Epithelial cell of prostate (primary cell): ENCODE results near the gene KDM5A.
"Not testable (repeated sequence)": the region's sequence is repeated elsewhere in the genome, so short reads cannot be mapped to it uniquely, and the experiment has no call there.

Experiments used
- DNase-seq: peaks from one replicate; pipeline ENCODE4 v3.0.0-alpha.2; 2011; ENCODE audit warnings: low read depth, low spot score
- H3K27ac ChIP-seq: fragments of 450-650 bp; 2 replicates; pipeline ENCODE4 v1.5.1; 2017; ENCODE audit warnings: mild to moderate bottlenecking

Gene KDM5A

DNA sequence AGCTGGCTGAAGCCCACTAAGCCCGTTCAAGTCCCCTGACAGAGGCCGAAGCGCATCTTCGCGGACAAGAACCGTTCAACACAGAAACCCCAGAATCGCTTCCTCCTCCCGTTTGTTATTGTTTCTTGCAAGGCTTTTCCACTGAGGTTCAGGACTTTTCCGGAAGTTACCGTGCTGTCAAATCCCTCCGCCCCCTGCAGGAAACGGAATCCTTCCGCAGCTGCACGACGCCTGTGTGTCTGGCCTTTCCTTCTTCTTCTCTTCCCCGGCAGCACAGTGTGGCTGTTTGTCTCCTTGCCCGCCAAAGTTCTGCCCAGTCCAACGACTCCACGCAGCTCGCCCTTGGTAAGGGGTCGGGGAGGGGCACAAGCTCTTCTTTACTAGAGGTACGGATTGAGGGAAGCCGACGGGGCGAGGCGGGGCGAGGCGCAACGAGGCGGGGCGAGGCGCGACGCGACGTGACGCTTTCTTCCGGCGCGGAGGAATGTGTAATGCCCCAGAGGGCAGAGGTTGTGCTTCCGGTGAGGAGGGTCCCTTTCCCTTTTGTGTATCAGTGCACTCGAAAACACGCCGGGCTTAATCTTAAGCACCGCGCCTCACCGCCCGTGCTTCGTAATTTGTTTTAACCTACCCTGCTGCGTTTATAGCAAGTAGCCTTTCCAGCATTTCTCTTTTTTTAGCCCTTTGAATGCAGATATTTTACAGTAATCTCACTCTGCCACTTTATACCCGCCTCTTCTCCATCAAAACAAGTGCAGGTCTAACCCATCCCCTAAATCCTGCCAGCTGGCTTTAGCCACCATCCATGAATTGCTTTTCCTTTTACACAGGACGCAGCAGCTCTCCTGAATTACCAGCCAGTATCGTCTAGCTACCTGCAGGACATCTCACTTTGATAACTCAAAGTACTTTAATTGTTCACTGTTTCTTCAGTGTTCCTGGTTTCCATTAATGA lies at the start of gene KDM5A:
KDM5A (minus strand) TSS at position 179 of the 955 bp plus-strand sequence. CDS start 229 bp downstream, outside the sequence.
- H3K27ac ChIP-seq: peak within 1 kb of the TSS; percentile 90
- DNase-seq: peak; percentile 80

DNA sequence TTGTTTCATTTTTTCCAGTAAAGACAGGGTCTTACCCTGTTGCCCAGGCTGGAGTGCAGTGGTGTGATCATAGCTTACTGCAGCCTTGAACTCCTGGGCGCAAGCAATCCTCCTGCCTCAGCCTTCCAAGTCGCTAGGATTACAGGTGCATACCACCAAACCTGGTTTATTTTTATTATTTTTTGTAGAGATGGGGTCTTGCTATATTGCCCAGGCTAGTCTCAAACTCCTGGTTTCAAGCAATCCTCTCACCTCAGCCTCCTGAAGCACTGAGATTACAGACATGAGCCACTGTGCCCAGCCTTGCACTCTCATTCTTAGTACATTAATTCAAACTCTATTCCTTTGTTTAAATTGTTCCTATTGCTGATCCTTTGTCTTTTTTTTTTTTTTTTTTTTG lies 46.6 kb upstream of the KDM5A start:
- DNase-seq: not testable (repeated sequence)

DNA sequence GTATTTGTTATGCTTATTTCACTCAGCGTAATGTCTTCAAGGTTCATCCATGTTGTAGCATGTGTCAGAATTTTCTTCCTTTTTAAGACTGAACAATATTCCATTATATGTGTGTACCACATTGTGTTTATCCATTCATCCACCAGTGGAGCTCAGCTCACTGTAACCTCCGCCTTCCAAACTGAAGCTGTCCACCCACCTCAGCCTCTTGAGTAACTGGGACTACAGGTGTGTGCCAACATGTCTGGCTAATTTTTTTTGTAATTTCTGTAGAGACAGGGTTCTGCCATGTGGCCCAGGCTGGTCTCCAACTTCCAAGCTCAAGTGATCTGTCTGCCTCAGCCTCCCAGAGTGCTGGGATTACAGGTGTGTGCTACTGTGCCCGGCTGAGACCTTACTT lies 33.4 kb upstream of the KDM5A start:
- no peak for DNase-seq
- H3K27ac ChIP-seq: no peak overlapping the region

More for the DNA sequence above, 46.6 kb upstream of the KDM5A start:
- not testable (repeated sequence) for H3K27ac ChIP-seq

GRCh38 chr12:418432-418831 lies 29.3 kb upstream of the KDM5A start:
- H3K27ac ChIP-seq: no peak overlapping the region
- no peak for DNase-seq

DNA sequence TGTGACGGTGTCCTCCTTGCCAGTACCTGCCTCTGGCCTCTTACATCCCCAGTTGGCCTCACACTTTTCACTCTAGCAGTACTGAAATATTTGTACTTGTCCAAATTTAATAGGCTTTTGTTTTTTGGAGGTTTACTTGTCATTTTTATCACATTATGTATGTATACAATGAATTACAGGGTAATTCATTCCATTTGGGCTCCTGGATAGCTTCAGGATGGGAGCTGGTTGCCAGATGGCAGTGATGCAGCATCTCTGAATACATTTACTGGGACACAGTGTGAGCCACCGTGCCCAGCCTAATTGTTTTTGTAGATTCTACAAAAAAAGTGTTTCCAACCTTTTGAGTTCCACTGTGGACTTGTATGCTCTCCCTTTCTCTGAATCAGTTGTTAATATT lies 25.7 kb upstream of the KDM5A start:
- no peak for DNase-seq
- no peak overlapping the region for H3K27ac ChIP-seq

GRCh38 chr12:402029-402389 lies 12.9 kb upstream of the KDM5A start:
- DNase-seq: no peak
- H3K27ac ChIP-seq: no peak overlapping the region

- peak; percentile 48 for DNase-seq
- H3K27ac ChIP-seq: no peak within 1 kb of the TSS
These were observed 12.3 kb upstream of the KDM5A start, which contains the start of gene CCDC77 for GRCh38 chr12:401235-402028. CCDC77 (plus strand) TSS chr12:401644; CDS start chr12:409384, 7,740 bp downstream.

DNA sequence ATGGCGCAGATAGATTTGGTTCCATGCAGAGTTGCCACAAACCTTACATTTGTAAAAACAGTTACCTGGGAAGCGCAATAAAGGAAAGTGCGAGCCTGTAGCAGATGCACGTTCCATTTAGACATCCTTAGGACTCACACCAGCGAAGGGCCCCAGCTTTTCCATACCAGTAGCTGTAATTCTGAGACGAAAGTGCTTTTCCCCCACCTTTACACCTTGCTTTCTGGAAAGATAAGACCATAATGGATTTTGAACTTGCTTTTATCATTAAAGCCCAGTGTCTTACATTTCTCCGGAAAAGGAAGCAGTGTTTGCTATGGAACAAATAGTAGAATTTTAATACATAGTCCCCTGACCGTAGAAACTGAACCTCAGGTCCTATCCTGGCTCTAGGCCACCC lies 11.7 kb upstream of the KDM5A start:
- no peak overlapping the region for H3K27ac ChIP-seq
- no peak for DNase-seq

DNA sequence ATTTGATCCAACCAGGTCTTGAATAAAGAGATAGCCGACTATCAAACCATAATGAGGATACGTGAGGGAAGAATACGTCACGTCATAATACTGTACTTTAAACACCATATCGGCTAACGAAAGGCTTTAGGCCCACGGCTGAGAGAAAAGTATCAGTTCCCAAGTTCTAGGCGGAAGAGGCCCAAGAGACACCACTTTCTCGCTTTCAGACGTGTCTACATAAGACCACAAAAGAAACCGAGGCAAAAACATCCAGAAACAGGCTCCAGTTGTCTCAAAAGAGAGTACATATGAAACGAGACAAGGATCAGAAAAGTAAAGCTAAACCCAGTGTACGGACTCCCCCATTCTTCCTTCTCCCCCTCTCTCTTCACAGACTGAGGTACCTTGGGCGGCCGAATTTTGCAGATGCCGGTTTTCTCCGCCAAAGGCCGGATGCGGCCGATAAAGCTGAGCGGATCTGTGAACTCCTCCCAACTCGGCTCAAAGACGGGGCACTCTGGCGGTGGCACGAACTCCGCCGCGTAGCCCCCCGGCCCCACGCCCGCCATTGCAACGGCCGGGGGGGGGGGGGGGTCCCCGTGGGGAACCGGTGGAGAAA lies 479 bp downstream of the KDM5A start:
- H3K27ac ChIP-seq: peak overlapping the region; percentile 90
- no peak for DNase-seq

GRCh38 chr12:388012-388411 lies 1.1 kb downstream of the KDM5A start:
- DNase-seq: no peak
- H3K27ac ChIP-seq: peak overlapping the region; percentile 90

DNA sequence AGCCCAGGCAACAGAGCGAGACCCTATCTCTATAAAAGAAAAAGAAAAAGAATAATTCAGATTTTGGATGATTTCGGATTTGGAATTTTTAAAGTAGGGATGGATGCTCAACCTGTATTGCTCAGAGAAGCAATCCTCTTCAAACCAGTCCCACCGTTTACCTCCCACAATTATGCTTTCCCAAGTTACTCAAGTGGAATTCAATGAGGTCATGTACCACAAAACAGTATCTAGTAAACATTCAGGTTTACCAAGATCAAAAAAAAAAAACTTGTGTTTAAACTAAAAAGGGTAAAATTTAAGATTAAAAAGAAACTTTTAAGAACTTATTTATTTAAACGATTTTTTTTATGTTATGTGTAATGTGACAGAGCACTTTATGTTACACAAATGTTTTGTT lies 2.5 kb downstream of the KDM5A start:
- DNase-seq: peak; percentile 6
- H3K27ac ChIP-seq: no peak overlapping the region

- not testable (repeated sequence) for H3K27ac ChIP-seq, DNase-seq
These were observed 18.2 kb downstream of the KDM5A start for GRCh38 chr12:370739-371485.

DNA sequence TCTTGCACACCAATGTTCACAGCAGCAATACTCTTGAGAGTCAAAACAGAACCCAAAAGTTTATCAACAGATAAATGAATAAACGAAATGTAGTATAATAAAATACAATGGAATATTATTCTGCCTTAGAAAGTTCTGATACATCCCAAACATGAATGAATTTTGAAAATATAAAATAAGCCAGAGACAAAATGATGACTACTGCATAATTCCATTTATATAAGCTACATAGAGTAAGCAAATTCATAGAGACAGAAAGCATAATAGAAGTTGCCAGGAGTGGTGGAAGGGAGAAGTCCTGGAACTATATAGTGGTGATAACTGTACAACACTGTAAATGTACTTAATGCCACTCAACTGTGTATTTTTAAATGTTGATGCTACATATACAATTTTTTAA lies 21.1 kb downstream of the KDM5A start:
- DNase-seq: no peak
- no peak overlapping the region for H3K27ac ChIP-seq

- H3K27ac ChIP-seq: no peak overlapping the region
- no peak for DNase-seq
These were observed 22.3 kb downstream of the KDM5A start for GRCh38 chr12:366820-367219.

DNA sequence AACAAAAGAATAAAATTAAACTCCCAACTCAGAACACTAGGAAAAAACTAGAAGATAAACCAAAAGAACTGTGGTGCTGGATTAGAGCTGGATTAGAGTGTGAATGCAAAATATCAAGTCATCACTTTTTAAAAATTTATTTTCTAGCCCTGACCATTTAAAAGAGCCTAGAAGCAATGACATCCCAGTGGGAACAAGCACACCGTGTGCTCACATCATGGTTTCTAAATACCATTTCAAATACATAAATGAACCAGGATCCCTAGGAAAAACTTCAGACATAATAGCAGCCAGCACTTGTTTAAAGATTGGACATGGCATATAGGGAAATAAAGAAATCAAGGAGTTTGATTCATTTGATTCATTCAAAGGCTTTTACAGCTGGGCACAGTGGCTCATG lies 30.0 kb downstream of the KDM5A start:
- no peak for DNase-seq
- H3K27ac ChIP-seq: no peak overlapping the region

DNA sequence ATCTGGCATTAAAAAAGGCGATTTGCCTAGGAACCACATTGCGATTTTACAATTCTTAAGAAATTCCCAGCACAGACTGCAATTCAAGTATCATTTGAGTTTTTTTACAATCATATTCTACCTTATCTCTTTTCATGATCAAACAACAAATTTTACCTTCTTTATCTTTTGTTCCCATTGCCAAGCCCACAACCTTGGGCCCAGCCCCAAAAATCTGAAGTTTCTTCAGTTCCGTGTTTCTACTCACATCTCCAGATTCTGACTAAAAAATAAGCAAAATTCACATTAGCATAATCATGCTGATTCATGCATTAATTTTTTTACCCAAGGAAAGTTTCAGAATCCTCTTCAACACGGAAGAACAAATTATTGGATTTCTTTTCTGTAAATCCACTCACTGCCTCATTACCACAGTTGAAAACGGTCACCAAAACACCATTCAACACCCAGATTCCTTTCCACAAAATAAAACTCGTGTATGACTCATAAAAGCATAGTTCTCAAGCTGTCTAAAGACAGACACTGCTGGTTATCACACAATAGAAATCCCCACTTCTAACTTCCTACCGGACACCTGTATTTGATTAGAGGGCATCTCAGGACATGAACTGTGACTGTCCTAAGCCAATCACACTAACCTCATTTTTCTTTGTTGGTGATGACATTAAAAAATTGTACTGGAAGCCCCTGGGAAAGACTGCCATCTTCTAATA lies 32.7 kb downstream of the KDM5A start:
- no peak overlapping the region for H3K27ac ChIP-seq
- no peak for DNase-seq

DNA sequence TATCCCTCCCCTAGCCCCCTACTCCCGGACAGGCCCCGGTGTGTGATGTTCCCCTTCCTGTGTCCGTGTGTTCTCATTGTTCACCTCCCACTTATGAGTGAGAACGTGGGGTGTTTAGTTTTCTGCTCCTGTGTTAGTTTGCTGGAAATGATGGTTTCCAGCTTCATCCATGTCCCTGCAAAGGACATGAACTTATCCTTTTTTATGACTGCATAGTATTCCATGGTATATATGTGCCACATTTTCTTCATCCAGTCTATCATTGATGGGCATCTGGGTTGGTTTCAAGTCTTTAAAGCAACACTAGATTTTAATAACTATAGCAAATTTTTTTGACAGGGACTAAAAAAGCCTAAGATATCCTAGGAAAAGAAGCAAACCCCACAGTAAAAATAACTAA lies 37.9 kb downstream of the KDM5A start:
- not testable (repeated sequence) for H3K27ac ChIP-seq, DNase-seq

- not testable (repeated sequence) for DNase-seq, H3K27ac ChIP-seq
These were observed 39.5 kb downstream of the KDM5A start for GRCh38 chr12:349625-350024.

DNA sequence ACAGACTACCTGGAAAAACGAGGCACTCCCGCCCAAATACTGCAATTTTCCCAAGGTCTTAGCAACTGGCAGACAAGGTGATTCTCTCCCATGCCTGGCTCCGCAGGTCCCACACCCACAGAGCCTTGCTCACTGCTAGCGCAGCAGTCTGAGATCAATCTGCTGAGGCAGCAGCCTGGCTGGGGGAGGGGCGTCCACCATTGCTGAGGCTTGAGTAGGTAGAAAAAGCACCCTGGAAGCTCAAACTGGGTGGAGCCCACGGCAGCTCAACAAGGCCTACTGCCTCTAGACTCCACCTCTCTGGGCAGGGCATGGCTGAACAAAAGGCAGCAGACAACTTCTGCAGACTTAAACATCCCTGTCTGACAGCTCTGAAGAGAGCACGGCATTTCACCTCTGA lies 46.1 kb downstream of the KDM5A start:
- DNase-seq, H3K27ac ChIP-seq: not testable (repeated sequence)
